NCI-H1092 treated with DMSO at 0.1 percent for 48 hours (cell line): ENCODE measurements around the gene PSRC1.
A peak's percentile ranks its signal among the peaks of the same experiment; 100 is the strongest.

ENCODE experiments used
- DNase-seq: peaks from one replicate; lab custom pipeline; 2025; lab: John Stamatoyannopoulos, UW

PSRC1 gene

GRCh38 chr1:109258481-109259466 is 24.2 kb downstream of the PSRC1 start:
- DNase-seq = no peak

DNA sequence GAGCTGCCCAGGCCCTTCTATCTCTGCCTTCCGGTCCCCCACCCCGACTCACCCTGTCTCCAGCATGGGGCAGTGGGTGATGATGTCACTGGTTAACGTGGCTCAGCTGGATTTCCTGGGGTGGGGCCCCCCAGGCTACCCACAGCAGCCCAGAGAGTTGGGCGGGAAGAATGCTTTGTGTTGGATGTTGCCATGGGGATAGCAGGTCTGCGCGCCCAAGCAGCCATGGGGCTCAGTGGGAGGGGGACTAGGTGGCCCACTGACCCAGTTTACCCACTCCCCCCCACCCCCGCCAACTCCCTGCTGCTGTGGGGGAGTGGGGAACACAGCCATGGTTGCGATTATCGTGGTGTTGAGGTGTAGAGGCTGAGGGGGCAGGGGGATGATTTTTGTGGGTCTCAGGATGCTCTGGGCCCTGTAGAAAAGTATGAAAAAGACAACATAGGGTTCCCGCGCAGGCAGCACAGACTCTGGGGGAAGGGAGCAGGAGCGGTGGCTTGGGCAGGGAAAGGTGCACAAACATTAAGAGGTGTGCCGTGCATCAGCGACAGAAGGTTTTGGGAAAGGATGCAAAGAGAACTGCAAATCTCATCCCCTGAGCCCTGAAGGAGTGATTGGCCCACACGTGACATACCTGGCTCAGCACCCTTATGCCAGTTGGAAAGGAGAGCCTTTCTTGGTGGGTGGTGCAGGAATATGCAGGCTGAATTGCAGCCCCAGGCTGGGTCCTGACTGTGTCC is 25.1 kb downstream of the PSRC1 start:
- no peak for DNase-seq

- no peak for DNase-seq
Measured at GRCh38 chr1:109256971-109257681, 25.8 kb downstream of the PSRC1 start.

DNA sequence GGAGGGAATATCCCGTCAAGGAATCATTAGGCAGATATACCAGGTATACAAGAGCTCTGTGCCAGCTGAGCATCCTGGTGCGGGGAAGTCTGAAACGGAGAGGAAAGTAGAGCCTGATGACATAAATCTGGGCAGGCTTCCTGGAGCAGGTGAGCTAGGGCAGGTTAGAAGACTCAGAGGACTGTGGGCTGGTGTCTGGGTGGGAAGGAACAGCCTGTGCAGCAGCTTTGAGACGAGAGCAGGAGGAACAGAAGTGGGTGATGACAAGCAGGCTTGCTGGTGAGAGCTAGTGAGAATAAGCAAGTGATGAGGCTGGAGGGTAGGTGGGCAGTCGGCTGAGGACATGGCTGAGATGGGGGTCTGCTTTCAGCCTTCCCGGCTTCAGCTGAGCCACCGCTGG is 26.9 kb downstream of the PSRC1 start:
- DNase-seq = no peak

- no peak for DNase-seq
Measured at GRCh38 chr1:109255678-109256077, 27.3 kb downstream of the PSRC1 start.

DNA sequence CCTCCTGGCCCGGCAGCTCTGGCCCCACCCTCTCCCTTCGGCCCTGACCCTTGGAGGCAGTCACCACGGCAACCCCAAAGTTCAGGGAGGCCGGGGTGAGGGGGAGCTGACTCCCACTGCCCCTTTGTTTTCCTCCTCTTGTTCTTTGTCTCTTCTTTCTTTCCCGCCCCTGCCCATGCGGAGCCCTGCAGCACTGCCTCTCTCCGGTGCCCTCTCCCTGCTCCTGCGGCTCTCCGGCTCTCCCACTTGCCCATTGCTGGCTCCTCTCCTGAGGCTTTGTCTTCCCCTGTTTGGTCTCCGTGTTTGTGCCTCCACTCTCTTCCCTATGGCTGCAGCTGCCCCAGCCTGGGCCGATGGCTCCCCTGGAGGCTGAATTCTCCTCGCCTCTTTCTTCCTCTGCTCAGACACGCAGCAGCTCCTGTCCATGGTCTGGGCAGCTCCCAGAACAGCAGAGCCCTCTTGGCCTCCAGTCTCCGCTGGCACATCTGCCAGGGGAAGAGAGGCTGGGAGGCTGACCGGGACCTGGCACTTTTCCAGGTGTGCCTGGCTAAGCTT is 27.8 kb downstream of the PSRC1 start:
- no peak for DNase-seq

GRCh38 chr1:109254621-109255096 is 28.3 kb downstream of the PSRC1 start:
- DNase-seq = no peak

- no peak for DNase-seq
Measured at GRCh38 chr1:109253803-109254620, 28.9 kb downstream of the PSRC1 start.

DNA sequence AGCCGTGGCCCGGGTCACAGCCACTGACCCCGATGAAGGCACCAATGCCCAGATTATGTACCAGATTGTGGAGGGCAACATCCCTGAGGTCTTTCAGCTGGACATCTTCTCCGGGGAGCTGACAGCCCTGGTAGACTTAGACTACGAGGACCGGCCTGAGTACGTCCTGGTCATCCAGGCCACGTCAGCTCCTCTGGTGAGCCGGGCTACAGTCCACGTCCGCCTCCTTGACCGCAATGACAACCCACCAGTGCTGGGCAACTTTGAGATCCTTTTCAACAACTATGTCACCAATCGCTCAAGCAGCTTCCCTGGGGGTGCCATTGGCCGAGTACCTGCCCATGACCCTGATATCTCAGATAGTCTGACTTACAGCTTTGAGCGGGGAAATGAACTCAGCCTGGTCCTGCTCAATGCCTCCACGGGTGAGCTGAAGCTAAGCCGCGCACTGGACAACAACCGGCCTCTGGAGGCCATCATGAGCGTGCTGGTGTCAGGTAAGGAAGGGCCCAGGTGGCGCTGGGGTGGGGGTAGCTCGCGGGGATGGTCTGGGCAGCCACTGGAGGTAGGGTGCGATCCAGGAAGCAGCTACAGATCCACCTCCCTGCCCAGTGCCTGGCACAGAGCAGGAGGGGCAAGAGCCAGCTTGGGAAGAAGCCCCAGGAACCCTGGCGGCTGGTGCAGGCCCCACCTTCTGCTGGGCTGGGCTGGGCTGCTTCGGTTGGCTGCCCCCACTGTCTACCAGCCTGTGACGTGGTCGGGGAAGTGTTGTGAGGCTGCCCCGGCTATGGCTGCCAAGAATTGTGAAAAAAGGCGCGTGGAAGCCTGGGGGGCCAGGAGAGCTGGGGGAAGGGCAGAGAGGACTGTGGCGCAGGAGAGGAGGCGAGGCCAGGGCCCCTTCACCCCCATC is 29.8 kb downstream of the PSRC1 start:
- DNase-seq = peak; percentile 35

DNA sequence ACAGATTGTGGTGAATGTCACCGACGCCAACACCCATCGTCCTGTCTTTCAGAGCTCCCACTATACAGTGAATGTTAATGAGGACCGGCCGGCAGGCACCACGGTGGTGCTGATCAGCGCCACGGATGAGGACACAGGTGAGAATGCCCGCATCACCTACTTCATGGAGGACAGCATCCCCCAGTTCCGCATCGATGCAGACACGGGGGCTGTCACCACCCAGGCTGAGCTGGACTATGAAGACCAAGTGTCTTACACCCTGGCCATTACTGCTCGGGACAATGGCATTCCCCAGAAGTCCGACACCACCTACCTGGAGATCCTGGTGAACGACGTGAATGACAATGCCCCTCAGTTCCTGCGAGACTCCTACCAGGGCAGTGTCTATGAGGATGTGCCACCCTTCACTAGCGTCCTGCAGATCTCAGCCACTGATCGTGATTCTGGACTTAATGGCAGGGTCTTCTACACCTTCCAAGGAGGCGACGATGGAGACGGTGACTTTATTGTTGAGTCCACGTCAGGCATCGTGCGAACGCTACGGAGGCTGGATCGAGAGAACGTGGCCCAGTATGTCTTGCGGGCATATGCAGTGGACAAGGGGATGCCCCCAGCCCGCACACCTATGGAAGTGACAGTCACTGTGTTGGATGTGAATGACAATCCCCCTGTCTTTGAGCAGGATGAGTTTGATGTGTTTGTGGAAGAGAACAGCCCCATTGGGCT is 30.6 kb downstream of the PSRC1 start:
- no peak for DNase-seq

- DNase-seq = no peak
Measured at GRCh38 chr1:109251277-109252166, 31.4 kb downstream of the PSRC1 start.

DNA sequence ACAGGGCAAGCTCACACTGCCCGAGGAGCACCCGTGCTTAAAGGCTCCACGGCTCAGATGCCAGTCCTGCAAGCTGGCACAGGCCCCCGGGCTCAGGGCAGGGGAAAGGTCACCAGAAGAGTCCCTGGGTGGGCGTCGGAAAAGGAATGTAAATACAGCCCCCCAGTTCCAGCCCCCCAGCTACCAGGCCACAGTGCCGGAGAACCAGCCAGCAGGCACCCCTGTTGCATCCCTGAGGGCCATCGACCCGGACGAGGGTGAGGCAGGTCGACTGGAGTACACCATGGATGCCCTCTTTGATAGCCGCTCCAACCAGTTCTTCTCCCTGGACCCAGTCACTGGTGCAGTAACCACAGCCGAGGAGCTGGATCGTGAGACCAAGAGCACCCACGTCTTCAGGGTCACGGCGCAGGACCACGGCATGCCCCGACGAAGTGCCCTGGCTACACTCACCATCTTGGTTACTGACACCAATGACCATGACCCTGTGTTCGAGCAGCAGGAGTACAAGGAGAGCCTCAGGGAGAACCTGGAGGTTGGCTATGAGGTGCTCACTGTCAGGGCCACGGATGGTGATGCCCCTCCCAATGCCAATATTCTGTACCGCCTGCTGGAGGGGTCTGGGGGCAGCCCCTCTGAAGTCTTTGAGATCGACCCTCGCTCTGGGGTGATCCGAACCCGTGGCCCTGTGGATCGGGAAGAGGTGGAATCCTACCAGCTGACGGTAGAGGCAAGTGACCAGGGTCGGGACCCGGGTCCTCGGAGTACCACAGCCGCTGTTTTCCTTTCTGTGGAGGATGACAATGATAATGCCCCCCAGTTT is 32.3 kb downstream of the PSRC1 start:
- no peak for DNase-seq

DNA sequence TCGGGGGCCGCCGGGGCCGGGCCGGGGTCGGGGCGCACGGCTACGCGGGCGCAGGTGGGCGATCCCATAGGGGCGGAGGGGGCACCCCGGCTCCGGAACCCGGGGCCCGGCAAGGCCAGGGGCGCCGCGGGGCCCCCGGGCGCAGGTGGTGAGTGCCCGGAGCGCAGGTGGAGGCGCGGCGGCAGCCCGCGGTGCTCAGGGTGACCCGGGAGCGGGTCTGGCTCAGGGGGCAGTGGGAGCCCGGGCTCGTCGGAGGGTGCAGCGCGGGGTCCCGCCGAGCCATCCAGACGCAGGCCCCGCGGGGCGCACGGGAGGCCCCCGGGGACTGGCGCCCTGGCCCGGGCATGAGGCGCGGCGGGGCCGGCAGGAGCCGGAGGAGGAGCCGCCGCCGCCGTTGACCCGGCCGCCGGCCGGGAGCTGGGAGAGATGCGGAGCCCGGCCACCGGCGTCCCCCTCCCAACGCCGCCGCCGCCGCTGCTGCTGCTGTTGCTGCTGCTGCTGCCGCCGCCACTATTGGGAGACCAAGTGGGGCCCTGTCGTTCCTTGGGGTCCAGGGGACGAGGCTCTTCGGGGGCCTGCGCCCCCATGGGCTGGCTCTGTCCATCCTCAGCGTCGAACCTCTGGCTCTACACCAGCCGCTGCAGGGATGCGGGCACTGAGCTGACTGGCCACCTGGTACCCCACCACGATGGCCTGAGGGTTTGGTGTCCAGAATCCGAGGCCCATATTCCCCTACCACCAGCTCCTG is 33.1 kb downstream of the PSRC1 start:
- no peak for DNase-seq

GRCh38 chr1:109248797-109249629 is 33.9 kb downstream of the PSRC1 start, which contains the start of gene CELSR2:
CELSR2 (plus strand) TSS chr1:109249539; CDS start chr1:109250080, 541 bp downstream.
- DNase-seq = peak; percentile 66

GRCh38 chr1:109248444-109248796 is 34.5 kb downstream of the PSRC1 start:
- DNase-seq = no peak
